H1 (cell line): ENCODE results near the gene PPP1CC. TPM values are rescaled to one million over a fixed set of nuclear protein-coding genes. Genes with fewer than 3 reads are reported as not detected.
"Not testable (repeated sequence)": the region's sequence is repeated elsewhere in the genome, so short reads cannot be mapped to it uniquely, and the experiment has no call there.

Experiments used
- CTCF ChIA-PET: fragments of 300-600 bp; sonication (Branson Sonifier 250); formaldehyde crosslinking; loops from one replicate; lab custom pipeline; 2021; ENCODE audit not compliant: partially characterized antibody; lab: Charles Lee
- POLR2A ChIA-PET: fragments of 300-600 bp; sonication (Branson Sonifier 250); formaldehyde crosslinking; loops from one replicate; lab custom pipeline; 2021; ENCODE audit warnings: inconsistent platforms; ENCODE audit not compliant: partially characterized antibody; lab: Charles Lee
- DNase-seq, 2 experiments: peaks; one replicate each; pipeline versions ENCODE4 v3.0.0 to v3.0.0-alpha.2; 2010 to 2022; ENCODE audit warnings: low spot score in 2 of 2, low read depth in 1 of 2, mixed read lengths in 1 of 2
- FAIRE-seq: peaks from 2 replicates; lab custom pipeline; 2011; peaks lifted over from hg19 to GRCh38; lab: Jason Lieb, UNC
- H2AFZ ChIP-seq: 2 replicates; pipeline ENCODE4 v1.8.1; 2012; ENCODE audit warnings: low read length, inconsistent platforms
- H2AK5ac ChIP-seq: 2 replicates; pipeline ENCODE4 v1.6.1; 2013; ENCODE audit warnings: low read depth, low read length
- H2BK120ac ChIP-seq: replicated peaks from 2 replicates; pipeline ENCODE3; 2013; ENCODE audit warnings: low read depth, low read length, inconsistent platforms
- H2BK12ac ChIP-seq: 2 replicates; pipeline ENCODE4 v1.6.1; 2013; ENCODE audit warnings: low read depth, low read length
- H2BK15ac ChIP-seq: 2 replicates; pipeline ENCODE4 v1.6.1; 2013; ENCODE audit warnings: low read length
- H2BK20ac ChIP-seq: 2 replicates; pipeline ENCODE4 v1.6.1; 2013; ENCODE audit warnings: low read length
- H2BK5ac ChIP-seq: 2 replicates; pipeline ENCODE4 v1.6.1; 2013; ENCODE audit warnings: low read depth, low read length
- H3K14ac ChIP-seq: 2 replicates; pipeline ENCODE4 v1.6.1; 2013; ENCODE audit warnings: inconsistent platforms; ENCODE audit not compliant: insufficient read length
- H3K18ac ChIP-seq: 2 replicates; pipeline ENCODE4 v1.6.1; 2013; ENCODE audit warnings: low read length; ENCODE audit errors: extremely low read depth
- H3K23ac ChIP-seq: 2 replicates; pipeline ENCODE4 v1.6.1; 2013; ENCODE audit warnings: inconsistent platforms; ENCODE audit not compliant: insufficient read length
- H3K23me2 ChIP-seq: 2 replicates; pipeline ENCODE4 v1.6.1; 2013; ENCODE audit warnings: low read depth, low read length
- H3K27ac ChIP-seq: 2 replicates; pipeline ENCODE4 v1.6.1; 2011; ENCODE audit warnings: low read depth, low read length, inconsistent platforms
- H3K27me3 ChIP-seq, 4 experiments: replicated peaks in 1 of 4; 1 replicate in 1 of 4; 2 replicates in 3 of 4; pipeline versions ENCODE4 v1.6.1 to v1.8.1; 2011 to 2013; ENCODE audit warnings: low read length in 3 of 4, mild to moderate bottlenecking in 3 of 4, inconsistent platforms in 2 of 4, mixed read lengths in 2 of 4, moderate library complexity in 1 of 4; ENCODE audit not compliant: control insufficient read depth in 3 of 4, insufficient read depth in 3 of 4; ENCODE audit errors: extremely low read depth in 1 of 4
- H3K36me3 ChIP-seq, 4 experiments: 2 replicates each; pipeline versions ENCODE4 v1.6.1 to v1.8.1; 2011 to 2013; ENCODE audit warnings: mild to moderate bottlenecking in 4 of 4, low read length in 3 of 4, moderate library complexity in 2 of 4, control low read depth in 1 of 4, inconsistent platforms in 1 of 4; ENCODE audit not compliant: insufficient read depth in 4 of 4, control insufficient read depth in 2 of 4
- H3K4ac ChIP-seq: replicated peaks from 2 replicates; pipeline ENCODE3; 2013; ENCODE audit warnings: low read length, low read depth, mixed read lengths, inconsistent platforms; ENCODE audit not compliant: insufficient read length
- H3K4me1 ChIP-seq, 4 experiments: replicated peaks in 1 of 4; 1 replicate in 1 of 4; 2 replicates in 3 of 4; pipeline versions ENCODE4 v1.6.1 to v1.8.1; 2011 to 2013; ENCODE audit warnings: low read length in 3 of 4, inconsistent platforms in 2 of 4, mixed read lengths in 1 of 4; ENCODE audit not compliant: insufficient read depth in 4 of 4, control insufficient read depth in 3 of 4
- H3K4me2 ChIP-seq, 2 experiments: 2 replicates each; pipeline versions ENCODE4 v1.6.1 to v1.8.1; 2011 to 2013; ENCODE audit warnings: low read depth in 2 of 2, low read length in 2 of 2, control low read depth in 1 of 2, inconsistent platforms in 1 of 2, mild to moderate bottlenecking in 1 of 2; ENCODE audit not compliant: insufficient read depth in 1 of 2
- H3K4me3 ChIP-seq, 4 experiments: fragments of 200-600, 300-600 bp in 1 of 4; sonication (generic), shearing (Covaris generic), sonication (Bioruptor Twin) in 1 of 4; 2 replicates each; pipeline versions ENCODE4 v1.5.1 to v1.8.1; 2011 to 2016; ENCODE audit warnings: low read length in 4 of 4, low read depth in 3 of 4, control low read depth in 2 of 4, inconsistent platforms in 2 of 4, mild to moderate bottlenecking in 2 of 4, mixed read lengths in 1 of 4, moderate library complexity in 1 of 4; ENCODE audit not compliant: insufficient read depth in 2 of 4; ENCODE audit errors: extremely low read depth in 1 of 4
- H3K56ac ChIP-seq: replicated peaks from 2 replicates; pipeline ENCODE3; 2013; ENCODE audit warnings: low read depth, mild to moderate bottlenecking, mixed read lengths, low read length, inconsistent platforms; ENCODE audit not compliant: insufficient read length
- H3K79me1 ChIP-seq: 2 replicates; pipeline ENCODE4 v1.6.1; 2013; ENCODE audit warnings: low read depth, low read length, control low read depth
- H3K79me2 ChIP-seq, 2 experiments: 2 replicates each; pipeline versions ENCODE4 v1.6.1 to v1.8.1; 2012 to 2013; ENCODE audit warnings: low read length in 2 of 2, mild to moderate bottlenecking in 2 of 2, inconsistent platforms in 1 of 2; ENCODE audit not compliant: insufficient read depth in 2 of 2, control insufficient read depth in 1 of 2
- H3K9ac ChIP-seq, 4 experiments: replicated peaks in 1 of 4; 1 replicate in 1 of 4; 2 replicates in 3 of 4; pipeline versions ENCODE4 v1.6.1 to v1.8.1; 2011 to 2013; ENCODE audit warnings: low read depth in 3 of 4, low read length in 3 of 4, control low read depth in 2 of 4, mild to moderate bottlenecking in 2 of 4, moderate library complexity in 2 of 4, inconsistent platforms in 1 of 4; ENCODE audit errors: extremely low read depth in 1 of 4
- H3K9me3 ChIP-seq, 2 experiments: 2 replicates each; pipeline versions ENCODE4 v1.6.1 to v1.8.1; 2012 to 2013; ENCODE audit warnings: mild to moderate bottlenecking in 2 of 2, moderate library complexity in 2 of 2, control low read depth in 1 of 2, inconsistent platforms in 1 of 2, low read depth in 1 of 2, low read length in 1 of 2, mixed read lengths in 1 of 2; ENCODE audit not compliant: insufficient read depth in 2 of 2
- H4K20me1 ChIP-seq, 2 experiments: replicated peaks in 1 of 2; 2 replicates each; pipeline versions ENCODE3 to v1.8.1; 2011 to 2013; ENCODE audit warnings: inconsistent platforms in 2 of 2, low read length in 2 of 2, mild to moderate bottlenecking in 1 of 2; ENCODE audit not compliant: insufficient read depth in 2 of 2, control insufficient read depth in 1 of 2
- H4K5ac ChIP-seq: 2 replicates; pipeline ENCODE4 v1.6.1; 2013; ENCODE audit warnings: low read length, low read depth, mixed read lengths, inconsistent platforms; ENCODE audit not compliant: insufficient read length
- H4K8ac ChIP-seq: 2 replicates; pipeline ENCODE4 v1.8.0; 2013; ENCODE audit warnings: mild to moderate bottlenecking, moderate library complexity, low read length, inconsistent platforms; ENCODE audit not compliant: insufficient read depth; ENCODE audit errors: extremely low read depth
- H4K91ac ChIP-seq: replicated peaks from 2 replicates; pipeline ENCODE3; 2013; ENCODE audit warnings: low read length, mixed read lengths, inconsistent platforms; ENCODE audit not compliant: insufficient read length
- WGBS, 2 experiments: shearing (Covaris generic) in 1 of 2; methylation state at CpG; one replicate each; pipeline versions ENCODE4 v1.1.6 to v1.1.7; 2013 to 2015; ENCODE audit warnings: low lambda C conversion rate in 2 of 2, mixed read lengths in 2 of 2, inconsistent platforms in 1 of 2, low coverage in 1 of 2, missing lambda C conversion rate in 1 of 2; ENCODE audit not compliant: insufficient replicate concordance in 2 of 2, insufficient coverage in 1 of 2, insufficient read length in 1 of 2; ENCODE audit errors: extremely low coverage in 1 of 2, missing lambda C conversion rate in 1 of 2; 5-methylcytosine and 5-hydroxymethylcytosine counted together
- polyA plus RNA-seq, 7 experiments: library from polyadenylated mRNA; depleted of rRNA in 3 of 7; stranded (reverse) in 5 of 7; unstranded in 2 of 7; fragments of >200 nt in 5 of 7; fragments of 200-250 nt in 2 of 7; gene quantifications; 1 replicate in 5 of 7; 2 replicates in 1 of 7; 4 replicates in 1 of 7; pipeline versions ENCODE4 v1.2.1 to v1.2.3, GENCODE V29; 2011 to 2013; ENCODE audit warnings: missing spikeins in 2 of 7, mixed read lengths in 2 of 7
- total RNA-seq: library from RNA; stranded (reverse); fragmentation: NEBNext Ultra II Directional; extraction: Animal tissue kit (Norgen Biotek cat#: 25700); gene quantifications from 2 replicates; pipeline ENCODE4 v1.2.1, GENCODE V29; 2021

PPP1CC gene
- total and polyA plus RNA-seq, 2 of the 8 experiments (the other 6 are each of a cell fraction or from before 2014, with no cell fraction given): 193 to 350 TPM

- H2BK12ac ChIP-seq: not testable (repeated sequence)
These were observed 22.9 kb upstream of the PPP1CC start for GRCh38 chr12:110765572-110765971.

More at GRCh38 chr12:110765572-110765971, 22.9 kb upstream of the PPP1CC start:
- H3K79me2 ChIP-seq, H3K36me3 ChIP-seq, H3K18ac ChIP-seq, H2BK20ac ChIP-seq, H3K4me1 ChIP-seq, H3K27me3 ChIP-seq, H2BK15ac ChIP-seq, FAIRE-seq, H3K4ac ChIP-seq, H3K79me1 ChIP-seq, H3K56ac ChIP-seq, H3K9ac ChIP-seq, H2BK5ac ChIP-seq, H2AFZ ChIP-seq, H4K91ac ChIP-seq, CTCF ChIA-PET, H3K14ac ChIP-seq, H3K4me2 ChIP-seq, DNase-seq, H3K27ac ChIP-seq, H3K4me3 ChIP-seq, H3K9me3 ChIP-seq, H4K8ac ChIP-seq, H2AK5ac ChIP-seq, H2BK120ac ChIP-seq, H4K20me1 ChIP-seq, H3K23ac ChIP-seq, H3K23me2 ChIP-seq, H4K5ac ChIP-seq: not testable (repeated sequence)
- POLR2A ChIA-PET: interaction anchor here (1.7 kb wide), 1 partner anchor 11 kb away, joined by 4 read pairs; no protein-coding TSS in a partner anchor
- WGBS, 2 experiments: 80% methylated on average over 3 of the region's 3 CpGs; no CpG with 5 or more reads in 1 of the 2 experiments
